DOHH2 (cell line): Measurements from ENCODE around the gene FAM9C.
A peak's percentile ranks its signal among the peaks of the same experiment; 100 is the strongest.

Experiments used
- H3F3A ChIP-seq: fragments of 200-600 bp; sonication (generic), shearing (Covaris generic); 2 replicates; pipeline ENCODE4 v1.6.0; 2016; ENCODE audit warnings: antibody characterized with exemption, mild to moderate bottlenecking; ENCODE audit not compliant: control insufficient read depth, insufficient read depth
- H3K27ac ChIP-seq: fragments of 200-600 bp; sonication (generic); 2 replicates; pipeline ENCODE4 v1.5.1; 2014; ENCODE audit warnings: low read depth, mild to moderate bottlenecking, low read length, moderate library complexity
- H3K27me3 ChIP-seq: fragments of 200-600 bp; sonication (generic); 2 replicates; pipeline ENCODE4 v1.6.1; 2014; ENCODE audit warnings: mild to moderate bottlenecking, low read length, mixed read lengths; ENCODE audit not compliant: control insufficient read depth
- H3K36me3 ChIP-seq: fragments of 200-600 bp; sonication (generic); 2 replicates; pipeline ENCODE4 v1.6.1; 2014; ENCODE audit warnings: mild to moderate bottlenecking, low read length, moderate library complexity, mixed read lengths; ENCODE audit not compliant: control insufficient read depth
- H3K4me1 ChIP-seq: fragments of 200-600 bp; sonication (generic); 2 replicates; pipeline ENCODE4 v1.6.1; 2014; ENCODE audit warnings: mild to moderate bottlenecking, low read length, mixed read lengths; ENCODE audit not compliant: control insufficient read depth
- H3K4me2 ChIP-seq: fragments of 200-600 bp; sonication (generic); 2 replicates; pipeline ENCODE4 v1.6.0; 2014; ENCODE audit warnings: mild to moderate bottlenecking, low read length, moderate library complexity
- H3K4me3 ChIP-seq: fragments of 200-600 bp; sonication (generic); 2 replicates; pipeline ENCODE4 v1.5.1; 2014; ENCODE audit warnings: mild to moderate bottlenecking, low read length, mixed read lengths
- H3K79me2 ChIP-seq: fragments of 200-600 bp; sonication (generic); 2 replicates; pipeline ENCODE4 v1.6.1; 2014; ENCODE audit warnings: mild to moderate bottlenecking, low read length, mixed read lengths; ENCODE audit not compliant: control insufficient read depth
- H3K9me2 ChIP-seq: fragments of 200-600 bp; sonication (generic); replicated peaks from 2 replicates; pipeline ENCODE4 v1.6.1; 2014; ENCODE audit warnings: mild to moderate bottlenecking, low read length, mixed read lengths; ENCODE audit not compliant: control insufficient read depth
- H3K9me3 ChIP-seq: fragments of 200-600 bp; sonication (generic); 2 replicates; pipeline ENCODE4 v1.6.1; 2014; ENCODE audit warnings: antibody characterized with exemption, low read length, mixed read lengths; ENCODE audit not compliant: control insufficient read depth, insufficient read depth
- H4K20me1 ChIP-seq: fragments of 200-600 bp; sonication (generic); 2 replicates; pipeline ENCODE4 v1.6.0; 2014; ENCODE audit warnings: low read depth, mild to moderate bottlenecking, antibody characterized with exemption, low read length, moderate library complexity; ENCODE audit not compliant: control insufficient read depth, insufficient read depth
- EZH2phosphoT487 ChIP-seq: fragments of 200-600 bp; sonication (generic); IDR thresholded peaks from 2 replicates; pipeline ENCODE4 v1.6.1; 2017; ENCODE audit warnings: borderline replicate concordance, mild to moderate bottlenecking, antibody characterized with exemption, low read length, moderate library complexity, mixed read lengths
- TF ChIP-seq, protein P1 (sequence below): fragments of 200-600 bp; sonication (generic); IDR thresholded peaks from one replicate; pipeline ENCODE4 v1.5.1; 2014; ENCODE audit warnings: antibody characterized with exemption, mild to moderate bottlenecking, low read depth, low read length; ENCODE audit not compliant: poor library complexity, severe bottlenecking

Gene FAM9C

DNA sequence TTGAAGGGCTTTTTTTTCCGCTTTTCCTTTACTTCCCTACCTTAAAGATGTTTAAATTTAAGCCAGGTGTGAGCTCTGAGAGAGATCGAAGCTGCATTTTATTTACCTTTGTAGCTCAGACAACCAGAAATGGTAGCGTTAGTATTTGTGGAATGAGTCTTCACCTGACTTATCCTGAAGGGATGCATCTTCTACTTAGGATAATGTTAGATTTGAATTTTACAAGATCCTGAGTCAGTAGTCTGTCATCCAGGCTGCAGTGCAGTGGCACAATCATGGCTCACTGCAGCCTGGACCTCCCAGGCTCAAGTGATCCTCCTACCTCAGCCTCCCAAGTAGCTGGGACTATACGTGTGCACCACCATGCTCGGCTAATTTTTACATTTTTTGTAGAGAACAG lies 43.3 kb downstream of the FAM9C start:
- Histone ChIP-seq H3K4me1 (peaks cover 91% of the 10 kb centered on the region), H4K20me1 (no peaks in the 10 kb centered on the region), H3K9me3 (no peaks in the 10 kb centered on the region), H3K4me2 (peak overlapping the region; percentile 95), H3F3A (peaks cover 30% of the 10 kb centered on the region), H3K4me3 (peak overlapping the region; percentile 67), H3K36me3 (no peaks in the 10 kb centered on the region), H3K27me3 (no peaks in the 10 kb centered on the region), H3K9me2 (no peaks in the 10 kb centered on the region), H3K27ac (peak overlapping the region; percentile 98), H3K79me2 (no peaks in the 10 kb centered on the region)
- no peak for TF ChIP-seq EZH2phosphoT487
- TF ChIP-seq, protein P1, sequence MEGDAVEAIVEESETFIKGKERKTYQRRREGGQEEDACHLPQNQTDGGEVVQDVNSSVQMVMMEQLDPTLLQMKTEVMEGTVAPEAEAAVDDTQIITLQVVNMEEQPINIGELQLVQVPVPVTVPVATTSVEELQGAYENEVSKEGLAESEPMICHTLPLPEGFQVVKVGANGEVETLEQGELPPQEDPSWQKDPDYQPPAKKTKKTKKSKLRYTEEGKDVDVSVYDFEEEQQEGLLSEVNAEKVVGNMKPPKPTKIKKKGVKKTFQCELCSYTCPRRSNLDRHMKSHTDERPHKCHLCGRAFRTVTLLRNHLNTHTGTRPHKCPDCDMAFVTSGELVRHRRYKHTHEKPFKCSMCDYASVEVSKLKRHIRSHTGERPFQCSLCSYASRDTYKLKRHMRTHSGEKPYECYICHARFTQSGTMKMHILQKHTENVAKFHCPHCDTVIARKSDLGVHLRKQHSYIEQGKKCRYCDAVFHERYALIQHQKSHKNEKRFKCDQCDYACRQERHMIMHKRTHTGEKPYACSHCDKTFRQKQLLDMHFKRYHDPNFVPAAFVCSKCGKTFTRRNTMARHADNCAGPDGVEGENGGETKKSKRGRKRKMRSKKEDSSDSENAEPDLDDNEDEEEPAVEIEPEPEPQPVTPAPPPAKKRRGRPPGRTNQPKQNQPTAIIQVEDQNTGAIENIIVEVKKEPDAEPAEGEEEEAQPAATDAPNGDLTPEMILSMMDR, result no peak

DNA sequence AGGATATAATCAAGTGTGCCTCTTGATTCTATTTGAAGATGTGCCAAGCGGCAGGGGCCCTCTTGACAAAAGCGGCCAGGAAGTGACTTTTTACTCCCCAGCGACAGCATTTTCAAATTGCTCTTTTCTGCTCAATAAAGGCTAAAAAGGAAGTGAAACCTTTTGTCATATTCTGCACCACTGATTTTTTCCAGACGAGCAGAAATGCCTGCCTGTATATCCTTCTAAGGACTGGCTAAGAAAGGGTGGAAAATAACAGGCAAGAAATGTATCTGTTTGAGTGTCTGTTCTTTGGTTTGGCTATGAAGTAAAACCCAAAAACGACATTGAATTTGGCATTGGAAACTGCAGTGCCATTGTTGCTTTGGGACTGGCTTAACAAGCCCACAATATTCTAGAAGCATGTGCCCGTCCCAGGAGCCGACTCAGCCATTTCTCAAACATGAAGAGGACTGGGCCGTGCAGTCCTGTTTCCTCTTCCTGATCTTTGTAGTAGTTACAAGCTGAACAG lies 44.1 kb downstream of the FAM9C start:
- H4K20me1 ChIP-seq, result no peaks in the 10 kb centered on the region
- H3K4me2 ChIP-seq, result peak overlapping the region; percentile 95
- H3K4me1 ChIP-seq, result peaks cover 84% of the 10 kb centered on the region
- no peaks in the 10 kb centered on the region for H3K9me3 ChIP-seq
- H3K9me2 ChIP-seq, result no peaks in the 10 kb centered on the region
- H3K4me3 ChIP-seq, result peak overlapping the region; percentile 67
- H3K27me3 ChIP-seq, result no peaks in the 10 kb centered on the region
- H3K79me2 ChIP-seq, result no peaks in the 10 kb centered on the region
- peaks cover 26% of the 10 kb centered on the region for H3F3A ChIP-seq
- H3K27ac ChIP-seq, result peak overlapping the region; percentile 98
- H3K36me3 ChIP-seq, result no peaks in the 10 kb centered on the region
- TF ChIP-seq, protein P1, result no peak
- no peak for TF ChIP-seq EZH2phosphoT487

DNA sequence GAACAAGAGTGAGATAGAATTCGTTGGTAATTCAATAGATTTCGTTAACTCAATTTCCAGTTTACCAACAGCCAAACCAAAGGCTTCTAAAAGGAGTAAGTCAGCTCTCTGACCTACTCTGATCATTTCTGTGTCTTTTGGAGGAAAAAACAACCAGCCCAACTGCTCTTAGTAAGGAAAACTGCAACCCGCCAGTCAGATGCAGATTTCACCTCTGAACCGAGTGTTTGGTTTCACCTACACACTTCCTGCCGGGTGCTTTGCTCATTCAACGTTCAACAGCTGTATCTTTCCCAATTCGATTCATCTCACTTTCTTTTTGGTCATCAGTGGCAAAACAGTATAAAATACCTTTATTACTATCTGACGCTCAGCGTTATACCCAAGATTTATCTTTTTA lies 45.0 kb downstream of the FAM9C start:
- Histone ChIP-seq H3K36me3 (no peaks in the 10 kb centered on the region), H3K4me1 (peaks cover 75% of the 10 kb centered on the region), H3K79me2 (no peaks in the 10 kb centered on the region), H3K4me2 (peak overlapping the region; percentile 95), H3K9me2 (no peaks in the 10 kb centered on the region), H3K27ac (peak overlapping the region; percentile 98), H4K20me1 (no peaks in the 10 kb centered on the region), H3K9me3 (no peaks in the 10 kb centered on the region), H3K4me3 (peak overlapping the region; percentile 67), H3K27me3 (no peaks in the 10 kb centered on the region), H3F3A (peaks cover 19% of the 10 kb centered on the region)
- TF ChIP-seq, protein P1, result no peak
- TF ChIP-seq EZH2phosphoT487, result no peak
